K562 (cell line): ENCODE measurements around the gene CLIP1. TPM values are rescaled to one million over a fixed set of nuclear protein-coding genes. Genes with fewer than 3 reads are reported as not detected.

ENCODE experiments used
- CBFB ChIP-seq: sonication (generic); formaldehyde crosslinking; IDR thresholded peaks from 2 replicates; pipeline ENCODE4 v1.4.0; 2020; ENCODE audit warnings: mild to moderate bottlenecking, missing genetic modification reagents
- CGGBP1 ChIP-seq: fragments of 250-450 bp; sonication (Bioruptor Pico); IDR thresholded peaks from 2 replicates; pipeline ENCODE4 v1.9.0; 2021; ENCODE audit warnings: mild to moderate bottlenecking
- EHMT2 ChIP-seq: fragments of 450-650 bp; IDR thresholded peaks from 2 replicates; pipeline ENCODE4 v1.6.1; 2018; ENCODE audit warnings: antibody characterized with exemption
- GTF2E2 ChIP-seq: fragments of 200-800 bp; sonication (Bioruptor generic); IDR thresholded peaks from 2 replicates; pipeline ENCODE4 v1.6.1; 2016; ENCODE audit warnings: missing genetic modification characterization, missing compliant biosample characterization
- HDAC6 ChIP-seq: IDR thresholded peaks from 2 replicates; pipeline ENCODE4 v1.6.1; 2012; ENCODE audit warnings: low read depth, mild to moderate bottlenecking, control low read depth, inconsistent platforms, low read length, moderate library complexity
- IRF1 ChIP-seq: sonication (generic); formaldehyde crosslinking; IDR thresholded peaks from 2 replicates; pipeline ENCODE4 v1.8.0; 2022; ENCODE audit warnings: missing genetic modification reagents, mild to moderate bottlenecking, borderline replicate concordance
- KLF16 ChIP-seq: IDR thresholded peaks from 2 replicates; pipeline ENCODE4 v1.6.1; 2016; ENCODE audit warnings: antibody characterized with exemption
- MYBL2 ChIP-seq, 2 experiments: fragments of 450-650 bp in 1 of 2; sonication (generic) in 1 of 2; formaldehyde crosslinking in 1 of 2; IDR thresholded peaks; 2 replicates each; pipeline versions ENCODE4 v1.6.1 to v1.8.1; 2017 to 2022; ENCODE audit warnings: borderline replicate concordance in 1 of 2, inconsistent platforms in 1 of 2, low read depth in 1 of 2, mild to moderate bottlenecking in 1 of 2, missing genetic modification reagents in 1 of 2, moderate library complexity in 1 of 2
- NFATC3 ChIP-seq: fragments of 450-650 bp; IDR thresholded peaks from 2 replicates; pipeline ENCODE4 v1.6.1; 2017; ENCODE audit warnings: mild to moderate bottlenecking
- NONO ChIP-seq, 2 experiments: fragments of 200-400 bp in 1 of 2; fragments of 450-650 bp in 1 of 2; formaldehyde crosslinking in 1 of 2; IDR thresholded peaks; 2 replicates each; pipeline ENCODE4 v1.6.1; 2017; ENCODE audit warnings: low read depth in 2 of 2, mild to moderate bottlenecking in 2 of 2, moderate library complexity in 2 of 2, low read length in 1 of 2
- PHF21A ChIP-seq: fragments of 450-650 bp; IDR thresholded peaks from 2 replicates; pipeline ENCODE4 v1.6.1; 2017; ENCODE audit warnings: low read depth, borderline replicate concordance
- PHF8 ChIP-seq: fragments of 200-600 bp; sonication (generic); IDR thresholded peaks from 2 replicates; pipeline ENCODE4 v1.6.1; 2012; ENCODE audit warnings: mixed run types, mild to moderate bottlenecking, inconsistent platforms, low read length, moderate library complexity, borderline replicate concordance
- THAP12 ChIP-seq: fragments of 250-450 bp; sonication (Bioruptor Pico); IDR thresholded peaks from 2 replicates; pipeline ENCODE4 v1.9.0; 2021; ENCODE audit warnings: mild to moderate bottlenecking, inconsistent platforms
- TOE1 ChIP-seq, 2 experiments: fragments of 450-650 bp in 1 of 2; sonication (generic) in 1 of 2; formaldehyde crosslinking in 1 of 2; IDR thresholded peaks; 2 replicates each; pipeline versions ENCODE4 v1.7.1 to v1.8.0; 2016 to 2022; ENCODE audit warnings: borderline replicate concordance in 2 of 2, mild to moderate bottlenecking in 2 of 2, antibody characterized with exemption in 1 of 2, inconsistent platforms in 1 of 2, low read depth in 1 of 2, missing genetic modification reagents in 1 of 2, moderate library complexity in 1 of 2
- ZNF224 ChIP-seq: sonication (generic); formaldehyde crosslinking; IDR thresholded peaks from 2 replicates; pipeline ENCODE4 v1.8.0; 2022; ENCODE audit warnings: mild to moderate bottlenecking, missing genetic modification reagents
- ZNF408 ChIP-seq: fragments of 250-450 bp; sonication (Bioruptor Pico); IDR thresholded peaks from 2 replicates; pipeline ENCODE4 v1.4.0; 2020; ENCODE audit warnings: low read depth, mild to moderate bottlenecking, moderate library complexity
- ZNF778 ChIP-seq: fragments of 450-650 bp; formaldehyde crosslinking; IDR thresholded peaks from 2 replicates; pipeline ENCODE4 v1.4.0; 2020; ENCODE audit warnings: mild to moderate bottlenecking, moderate library complexity
- polyA plus RNA-seq, 8 experiments: library from polyadenylated mRNA; depleted of rRNA in 4 of 8; stranded (reverse) in 5 of 8; unstranded in 3 of 8; fragments of >200 nt; fragmentation: Nextera tagmentation in 2 of 8; fragmentation: Illumina TruSeq in 1 of 8; extraction: Ambion mirVana in 2 of 8; extraction: Trizol in 1 of 8; gene quantifications; 2 replicates each; pipeline versions ENCODE4 v1.2.1 to v1.2.3, GENCODE V29; 2011 to 2014; ENCODE audit warnings: inconsistent platforms in 1 of 8, missing spikeins in 1 of 8
- total RNA-seq, 7 experiments: library from RNA; depleted of rRNA in 6 of 7; stranded (reverse); fragments of >200 nt in 6 of 7; fragmentation: Illumina TruSeq in 2 of 7; extraction: Trizol in 2 of 7; gene quantifications; 2 replicates each; pipeline versions ENCODE4 v1.2.1 to v1.2.3, GENCODE V29; 2011 to 2021; ENCODE audit warnings: low replicate concordance in 1 of 7
- TF ChIP-seq, protein P1 (sequence below): sonication (generic); formaldehyde crosslinking; IDR thresholded peaks from 2 replicates; pipeline ENCODE4 v1.8.0; 2022; ENCODE audit warnings: mild to moderate bottlenecking, low read depth, missing genetic modification reagents
- TF ChIP-seq, protein P2 (sequence below): fragments of 450-650 bp; IDR thresholded peaks from 2 replicates; pipeline ENCODE4 v1.7.1; 2018; ENCODE audit warnings: mild to moderate bottlenecking, low read depth; ENCODE audit not compliant: partially characterized antibody

CLIP1 gene
- total and polyA plus RNA-seq, 9 of the 15 experiments (the other 6 are each of a cell fraction or from before 2014, with no cell fraction given) = 5.8 to 33.9 (median 27.6) TPM

DNA sequence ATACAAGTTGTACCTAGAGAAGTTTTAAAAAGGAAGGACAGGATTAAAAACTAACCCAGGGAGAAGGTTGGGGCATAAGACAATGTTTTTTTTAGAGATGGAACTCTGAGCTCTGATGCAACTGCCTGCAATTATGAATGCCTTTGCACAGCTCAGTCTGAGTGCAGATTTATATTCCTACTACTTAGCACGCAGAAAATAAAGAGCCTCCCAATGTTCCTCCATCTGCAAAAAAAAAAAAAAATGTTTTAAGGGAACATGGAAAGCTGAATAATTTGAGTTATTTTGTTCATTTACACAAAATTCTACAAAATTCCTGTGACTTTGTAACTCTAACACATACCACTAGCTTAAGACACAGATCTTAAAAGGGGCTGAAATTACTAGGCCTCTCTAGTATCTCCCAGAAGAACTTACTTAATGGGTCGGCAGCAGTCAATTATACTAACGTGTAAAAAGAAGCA lies 15.7 kb downstream of the CLIP1 start (continued):
- no peak for TF ChIP-seq IRF1 (CRISPR knock-in tag)
- no peak for TF ChIP-seq THAP12 (CRISPR knock-in tag)
- no peak for TF ChIP-seq HDAC6
- no peak for TF ChIP-seq ZNF408 (CRISPR knock-in tag)
- TF ChIP-seq PHF8 = no peak
- TF ChIP-seq ZNF224 = no peak
- TF ChIP-seq, protein P1, sequence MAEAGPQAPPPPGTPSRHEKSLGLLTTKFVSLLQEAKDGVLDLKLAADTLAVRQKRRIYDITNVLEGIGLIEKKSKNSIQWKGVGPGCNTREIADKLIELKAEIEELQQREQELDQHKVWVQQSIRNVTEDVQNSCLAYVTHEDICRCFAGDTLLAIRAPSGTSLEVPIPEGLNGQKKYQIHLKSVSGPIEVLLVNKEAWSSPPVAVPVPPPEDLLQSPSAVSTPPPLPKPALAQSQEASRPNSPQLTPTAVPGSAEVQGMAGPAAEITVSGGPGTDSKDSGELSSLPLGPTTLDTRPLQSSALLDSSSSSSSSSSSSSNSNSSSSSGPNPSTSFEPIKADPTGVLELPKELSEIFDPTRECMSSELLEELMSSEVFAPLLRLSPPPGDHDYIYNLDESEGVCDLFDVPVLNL (CRISPR knock-in tag) = no peak
- no peak for TF ChIP-seq NONO (IDR thresholded peaks at IDR 0.05; ENCODE audit: low read depth in 2 of 2, low read length in 1 of 2)
- TF ChIP-seq, protein P2, sequence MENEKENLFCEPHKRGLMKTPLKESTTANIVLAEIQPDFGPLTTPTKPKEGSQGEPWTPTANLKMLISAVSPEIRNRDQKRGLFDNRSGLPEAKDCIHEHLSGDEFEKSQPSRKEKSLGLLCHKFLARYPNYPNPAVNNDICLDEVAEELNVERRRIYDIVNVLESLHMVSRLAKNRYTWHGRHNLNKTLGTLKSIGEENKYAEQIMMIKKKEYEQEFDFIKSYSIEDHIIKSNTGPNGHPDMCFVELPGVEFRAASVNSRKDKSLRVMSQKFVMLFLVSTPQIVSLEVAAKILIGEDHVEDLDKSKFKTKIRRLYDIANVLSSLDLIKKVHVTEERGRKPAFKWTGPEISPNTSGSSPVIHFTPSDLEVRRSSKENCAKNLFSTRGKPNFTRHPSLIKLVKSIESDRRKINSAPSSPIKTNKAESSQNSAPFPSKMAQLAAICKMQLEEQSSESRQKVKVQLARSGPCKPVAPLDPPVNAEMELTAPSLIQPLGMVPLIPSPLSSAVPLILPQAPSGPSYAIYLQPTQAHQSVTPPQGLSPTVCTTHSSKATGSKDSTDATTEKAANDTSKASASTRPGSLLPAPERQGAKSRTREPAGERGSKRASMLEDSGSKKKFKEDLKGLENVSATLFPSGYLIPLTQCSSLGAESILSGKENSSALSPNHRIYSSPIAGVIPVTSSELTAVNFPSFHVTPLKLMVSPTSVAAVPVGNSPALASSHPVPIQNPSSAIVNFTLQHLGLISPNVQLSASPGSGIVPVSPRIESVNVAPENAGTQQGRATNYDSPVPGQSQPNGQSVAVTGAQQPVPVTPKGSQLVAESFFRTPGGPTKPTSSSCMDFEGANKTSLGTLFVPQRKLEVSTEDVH = no peak
- TF ChIP-seq CGGBP1 (CRISPR knock-in tag) = no peak
- TF ChIP-seq ZNF778 (CRISPR knock-in tag) = no peak
- no peak for TF ChIP-seq CBFB
- no peak for TF ChIP-seq MYBL2 (IDR thresholded peaks at IDR 0.05; ENCODE audit: low read depth)
- no peak for TF ChIP-seq MYBL2 (CRISPR knock-in tag; IDR thresholded peaks at IDR 0.05; ENCODE audit: borderline replicate concordance)
- TF ChIP-seq PHF21A = no peak
- TF ChIP-seq EHMT2 = no peak
- no peak for TF ChIP-seq TOE1 (IDR thresholded peaks at IDR 0.05; ENCODE audit: borderline replicate concordance)
- TF ChIP-seq TOE1 (CRISPR knock-in tag; IDR thresholded peaks at IDR 0.05; ENCODE audit: borderline replicate concordance, low read depth) = no peak
- TF ChIP-seq KLF16 = no peak
- TF ChIP-seq NFATC3 = no peak
- TF ChIP-seq GTF2E2 (tag) = 0 out of 2 replicates have a peak, but pooled peaks have one; percentile 59
